ENCODE data around the gene ATPAF1.
"Not testable (repeated sequence)": the region's sequence is repeated elsewhere in the genome, so short reads cannot be mapped to it uniquely, and the experiment has no call there.

The ATPAF1 gene

DNA sequence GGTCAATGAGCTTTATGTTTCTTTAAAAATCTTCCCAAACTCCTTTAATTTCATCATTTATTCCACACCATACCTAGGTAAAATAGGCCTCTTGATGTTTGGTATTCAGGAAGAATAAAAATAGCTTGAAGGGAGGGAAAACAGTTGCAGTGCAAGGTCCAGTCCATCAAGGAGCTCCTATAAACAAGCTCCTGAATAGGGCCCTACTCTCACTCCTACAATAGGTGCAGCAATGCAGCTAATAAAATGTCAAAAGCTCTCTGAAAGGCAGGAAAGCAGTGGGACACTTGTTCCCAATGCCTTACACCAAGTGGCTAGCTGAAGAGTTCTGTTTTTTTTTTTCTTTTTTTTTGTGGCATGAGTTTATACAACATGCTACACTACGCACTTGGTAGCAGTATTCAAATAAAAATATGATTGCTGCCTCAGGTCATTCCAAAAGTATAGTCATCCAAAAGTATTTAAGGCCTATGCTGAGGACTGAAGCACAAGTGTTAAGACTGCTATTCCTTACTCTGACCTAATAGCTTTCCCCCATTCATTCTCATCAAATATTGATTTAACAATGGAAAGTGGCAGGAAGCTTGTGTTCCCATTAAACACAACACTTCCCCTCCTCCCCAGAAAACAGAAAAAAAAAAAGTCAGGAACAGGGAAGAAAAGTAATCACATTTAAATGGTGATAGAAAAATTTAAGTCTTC lies 13.3 kb upstream of the ATPAF1 start:
- DNase-seq: no peak

DNA sequence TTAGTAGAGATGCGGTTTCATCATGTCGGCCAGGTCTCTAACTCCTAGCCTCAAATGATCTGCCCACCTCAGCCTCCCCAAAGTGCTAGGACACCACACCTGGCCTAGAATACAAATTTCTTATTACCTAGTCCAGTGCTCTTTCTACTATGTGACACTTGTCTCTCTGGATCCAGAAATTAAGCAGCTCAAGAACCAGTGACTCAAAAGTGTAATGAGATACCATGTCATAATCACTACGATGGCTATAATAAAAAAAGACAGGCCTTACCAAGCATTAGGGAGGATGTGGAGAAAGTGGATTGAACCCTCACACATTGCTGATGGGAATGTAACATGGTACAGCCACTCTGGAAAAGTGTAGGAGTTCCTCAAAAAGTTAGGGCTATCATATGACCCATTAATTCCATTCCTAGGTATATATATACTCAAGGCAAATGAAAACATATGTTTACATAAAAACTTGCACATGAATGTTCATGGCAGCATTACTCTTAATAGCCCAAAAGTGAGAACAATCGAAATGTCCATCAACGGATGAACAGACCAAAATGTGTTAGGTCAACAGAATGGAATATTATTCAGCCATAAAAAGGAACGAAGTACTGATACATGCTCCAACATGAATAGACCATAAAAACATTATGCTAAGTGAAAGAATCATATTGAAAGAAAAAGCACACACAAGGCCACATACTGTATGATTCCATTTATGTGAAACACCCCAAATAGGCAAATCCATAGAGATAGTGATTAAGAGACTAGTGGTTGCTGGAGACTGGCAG lies 11.8 kb upstream of the ATPAF1 start:
- DNase-seq: no peak

DNA sequence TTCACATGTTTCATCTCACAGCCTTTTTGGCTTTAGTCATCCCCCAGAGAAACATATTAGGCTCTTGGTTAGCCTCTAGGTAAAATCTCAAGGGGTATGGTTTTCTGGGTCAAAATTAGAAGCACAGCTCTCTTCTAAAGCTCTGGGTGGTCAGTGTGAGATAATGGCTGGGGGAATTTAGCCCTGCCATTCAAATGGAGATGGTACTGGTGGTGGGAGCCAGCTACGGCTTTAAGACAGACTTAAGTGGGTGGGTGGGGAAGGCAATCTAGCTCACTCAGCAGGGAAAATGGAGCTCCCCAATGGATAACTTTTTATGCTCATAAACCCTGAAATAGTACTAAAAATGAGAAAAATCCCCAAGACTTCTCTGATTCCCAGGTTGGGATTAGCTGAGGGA lies 9.2 kb upstream of the ATPAF1 start:
- DNase-seq: no peak

DNA sequence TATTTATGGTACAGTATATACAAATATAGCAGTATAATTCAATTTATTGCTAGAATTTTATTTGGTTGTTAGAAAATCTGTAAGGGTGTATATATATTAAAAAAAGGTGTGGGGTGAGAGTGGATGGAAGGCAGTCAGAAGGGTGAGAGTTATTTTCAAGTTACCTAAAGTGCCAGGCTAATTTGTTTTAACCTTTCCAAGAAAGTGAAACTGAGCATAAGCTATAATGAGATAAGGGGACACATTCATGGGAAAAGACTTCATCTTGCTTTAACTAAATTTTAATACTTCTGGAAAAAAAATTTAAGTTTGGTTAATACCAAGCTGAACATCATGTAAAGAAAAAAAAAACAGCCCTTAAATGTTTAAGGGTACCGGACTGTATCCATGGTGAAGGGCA lies 8.4 kb upstream of the ATPAF1 start:
- no peak for DNase-seq

DNA sequence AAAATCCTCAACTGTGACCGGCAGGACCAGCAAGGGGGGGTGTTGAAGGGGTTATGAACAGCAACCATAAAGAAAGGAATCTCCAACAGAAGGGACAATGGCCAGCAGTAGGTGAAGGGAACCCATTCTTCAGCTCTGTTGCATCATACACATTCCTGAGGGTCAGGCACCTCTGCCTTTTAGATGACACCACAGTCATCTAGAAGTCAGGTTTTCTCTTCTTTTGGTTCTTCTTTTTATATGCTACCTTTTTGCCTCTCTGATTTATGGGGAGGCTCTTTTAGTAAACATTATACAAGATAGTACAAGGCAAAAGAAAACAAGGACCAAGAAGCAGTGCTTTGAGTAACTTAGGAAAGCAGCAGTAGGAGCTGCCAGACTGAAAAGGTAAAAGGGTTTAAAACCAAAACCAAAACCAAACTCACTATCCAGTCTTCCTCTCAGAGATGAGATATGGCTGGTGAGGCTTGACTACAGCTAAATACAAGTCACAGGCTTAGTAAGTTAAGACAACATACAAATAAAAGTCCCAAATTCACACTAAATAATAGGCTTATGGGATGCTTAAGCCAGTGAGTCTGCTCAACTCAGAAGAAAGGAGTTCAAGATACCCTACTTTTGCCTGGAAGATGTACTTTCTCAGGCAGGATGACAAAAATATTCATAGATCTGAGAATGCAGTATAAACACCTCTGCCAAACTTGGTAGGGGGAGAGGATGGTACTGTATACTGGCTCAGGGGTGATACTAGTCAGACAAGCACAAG lies 7.6 kb upstream of the ATPAF1 start:
- no peak for DNase-seq

DNA sequence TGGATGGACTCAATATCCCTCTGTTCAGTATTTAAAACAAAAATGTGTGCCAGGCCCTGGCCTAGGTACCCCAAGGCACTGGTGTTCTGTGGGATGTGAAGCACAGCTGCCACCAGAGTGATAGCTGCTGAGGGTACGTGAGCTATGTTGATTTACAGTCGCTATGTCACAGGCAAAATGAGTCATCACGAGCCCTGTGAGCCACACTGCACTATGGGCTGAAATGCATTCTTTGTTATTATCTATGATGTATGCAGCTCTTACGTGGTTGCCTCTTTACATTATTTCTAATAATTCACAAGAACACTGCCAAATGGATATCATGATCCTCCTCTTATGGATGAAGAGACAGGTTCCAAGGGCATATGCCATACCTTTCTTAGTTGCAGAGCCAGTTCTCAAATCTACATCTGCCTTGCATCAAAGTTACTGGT lies 5.6 kb upstream of the ATPAF1 start:
- no peak for DNase-seq

DNA sequence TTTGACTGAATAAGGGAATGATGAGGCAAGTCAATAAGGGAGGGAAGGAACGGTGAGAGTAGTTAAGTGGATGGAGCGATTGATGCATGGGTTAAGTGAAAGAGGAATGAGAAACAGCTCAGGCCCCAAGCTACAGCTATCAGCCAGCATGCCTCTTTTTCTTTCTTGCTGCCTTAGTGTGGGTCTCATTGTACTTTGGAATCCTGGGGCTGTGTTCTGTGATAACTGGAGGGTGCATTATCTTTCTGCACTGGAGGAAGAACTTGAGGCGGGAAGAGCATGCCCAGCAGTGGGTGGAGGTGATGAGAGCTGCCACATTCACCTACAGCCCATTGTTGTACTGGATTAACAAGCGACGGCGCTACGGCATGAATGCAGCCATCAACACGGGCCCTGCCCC lies 4.5 kb upstream of the ATPAF1 start:
- no peak for DNase-seq

DNA sequence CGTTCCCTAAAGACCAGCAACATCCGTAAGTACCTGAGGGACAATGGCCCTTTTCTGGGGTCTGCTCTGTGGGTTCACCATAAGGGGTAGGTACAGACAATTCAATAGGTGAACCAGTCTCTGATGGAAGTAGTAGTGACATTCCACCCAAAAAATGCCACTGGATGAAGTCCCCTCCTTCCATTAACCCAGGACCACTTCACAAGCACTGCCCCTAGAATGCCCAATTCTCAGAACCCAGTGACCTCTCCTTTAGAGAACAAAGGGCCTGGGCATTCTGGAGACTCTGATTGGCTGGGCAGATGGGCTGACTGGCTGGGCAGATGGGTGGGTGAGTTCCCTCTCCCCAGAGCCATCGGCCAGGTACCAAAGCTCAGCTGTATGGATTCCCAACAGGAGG lies 3.4 kb upstream of the ATPAF1 start, which contains the start of gene TEX38:
TEX38 (plus strand) TSS at position 301 of the 400 bp plus-strand sequence; CDS start at position 382, 81 bp downstream.
- DNase-seq: no peak

DNA sequence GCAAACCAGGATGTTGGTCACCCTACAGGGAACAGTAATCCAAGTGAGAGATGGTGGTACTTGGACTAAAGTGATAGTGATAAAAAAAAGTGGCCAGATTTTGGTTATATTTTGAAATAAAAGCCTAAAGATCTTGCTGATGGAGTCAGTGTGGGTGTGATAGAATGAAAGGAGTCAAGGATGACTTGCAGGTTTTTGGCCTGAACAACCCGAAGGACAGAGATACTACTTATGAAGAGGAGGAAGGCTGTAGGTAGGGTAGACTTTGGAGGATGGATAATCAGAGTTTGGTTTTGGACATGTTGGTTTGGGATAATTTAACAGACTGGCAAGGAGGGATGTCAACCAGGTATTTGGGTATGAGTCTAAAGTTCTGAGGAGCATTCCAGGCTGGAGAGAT lies 2.0 kb upstream of the ATPAF1 start:
- DNase-seq: no peak

DNA sequence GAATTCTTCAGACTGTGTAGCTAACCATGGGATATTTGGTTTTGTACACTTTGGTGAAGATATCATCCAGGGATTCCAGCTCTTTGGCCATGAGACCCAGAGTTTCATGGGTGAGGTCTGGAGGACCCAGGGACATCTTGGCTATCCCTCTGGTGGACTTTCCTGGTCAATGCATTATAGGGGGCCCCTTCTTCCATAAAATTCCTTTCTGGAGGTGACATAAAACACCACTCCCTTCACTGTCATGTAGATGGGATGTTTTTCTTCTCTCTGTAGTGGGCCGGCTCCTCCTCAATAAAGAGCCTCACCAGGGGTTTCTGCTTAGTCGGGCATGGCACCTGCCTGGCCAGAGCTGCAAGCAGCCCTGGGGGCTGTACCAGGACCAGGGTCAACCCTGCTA lies 2.2 kb downstream of the ATPAF1 start:
- DNase-seq: no peak

DNA sequence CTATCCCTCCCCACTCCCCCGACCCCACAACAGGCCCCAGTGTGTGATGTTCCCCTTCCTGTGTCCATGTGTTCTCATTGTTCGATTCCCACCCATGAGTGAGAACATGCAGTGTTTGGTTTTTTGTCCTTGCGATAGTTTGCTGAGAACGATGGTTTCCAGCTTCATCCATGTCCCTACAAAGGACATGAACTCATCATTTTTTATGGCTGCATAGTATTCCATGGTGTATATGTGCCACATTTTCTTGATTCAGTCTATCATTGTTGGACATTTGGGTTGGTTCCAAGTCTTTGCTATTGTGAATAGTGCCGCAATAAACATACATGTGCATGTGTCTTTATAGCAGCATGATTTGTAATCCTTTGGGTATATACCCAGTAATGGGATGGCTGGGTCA lies 5.2 kb downstream of the ATPAF1 start:
- DNase-seq: not testable (repeated sequence)

DNA sequence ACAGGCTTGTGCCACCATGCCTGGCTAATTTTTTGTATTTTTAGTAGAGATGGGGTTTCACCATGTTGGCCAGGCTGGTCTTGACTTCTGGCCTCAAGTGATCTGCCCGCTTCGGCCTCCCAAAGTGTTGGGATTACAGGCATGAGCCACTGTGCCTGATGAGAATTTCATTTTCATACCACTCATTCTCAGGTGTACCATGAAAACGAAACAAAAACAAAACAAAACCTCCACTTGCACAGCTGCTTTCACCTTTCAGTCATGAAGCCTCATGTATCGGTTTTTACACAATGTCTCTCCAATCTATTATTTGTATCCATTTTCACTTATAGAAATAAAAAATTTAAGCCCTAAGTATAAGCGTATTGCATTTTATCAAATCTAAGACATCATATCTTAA lies 8.0 kb downstream of the ATPAF1 start:
- DNase-seq: not testable (repeated sequence)

DNA sequence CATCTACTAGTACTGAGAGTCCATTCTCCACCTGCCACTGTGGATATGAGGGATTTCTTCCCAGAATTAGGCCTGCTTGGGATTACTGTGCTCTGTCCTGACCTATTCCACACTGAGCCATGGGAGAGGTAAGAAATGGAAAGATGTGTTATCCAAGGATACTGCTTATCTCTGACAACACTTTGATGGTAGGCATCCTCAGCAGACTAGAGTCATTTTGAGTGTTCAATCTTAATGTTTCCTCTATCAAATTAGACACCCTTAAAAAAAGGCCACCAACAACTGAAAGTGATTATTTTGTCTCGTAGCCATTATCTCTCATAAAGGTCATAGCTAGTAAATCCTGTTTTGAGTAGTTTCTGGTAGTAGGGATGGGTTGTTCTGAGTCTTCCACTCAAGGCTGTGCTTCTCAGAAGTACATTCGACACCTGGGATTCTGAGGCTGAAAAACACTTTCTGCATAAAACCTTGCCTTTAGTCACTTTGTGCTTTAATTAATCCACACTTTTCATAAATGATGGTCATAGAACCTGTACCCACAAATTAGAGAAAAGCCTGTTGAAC lies 8.8 kb downstream of the ATPAF1 start:
- DNase-seq: no peak

DNA sequence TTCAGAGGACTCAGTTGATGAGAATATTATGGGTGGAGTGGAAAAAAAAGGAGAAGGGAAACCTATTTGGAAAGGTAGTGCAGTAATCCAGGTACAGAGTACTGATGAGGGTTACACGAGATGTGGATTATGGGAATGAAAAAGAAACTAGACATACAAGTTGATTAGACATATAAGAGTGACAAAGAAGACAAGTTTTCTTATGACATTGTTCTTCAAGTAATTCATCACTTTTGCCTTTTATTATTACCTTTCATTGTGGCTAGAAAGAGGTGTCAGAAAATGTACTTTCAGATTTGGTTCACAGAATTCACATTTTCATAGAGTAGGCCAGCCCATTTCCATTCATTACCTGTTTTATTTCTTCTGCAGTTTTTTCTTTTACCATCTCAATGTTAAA lies 10.4 kb downstream of the ATPAF1 start:
- DNase-seq: no peak

DNA sequence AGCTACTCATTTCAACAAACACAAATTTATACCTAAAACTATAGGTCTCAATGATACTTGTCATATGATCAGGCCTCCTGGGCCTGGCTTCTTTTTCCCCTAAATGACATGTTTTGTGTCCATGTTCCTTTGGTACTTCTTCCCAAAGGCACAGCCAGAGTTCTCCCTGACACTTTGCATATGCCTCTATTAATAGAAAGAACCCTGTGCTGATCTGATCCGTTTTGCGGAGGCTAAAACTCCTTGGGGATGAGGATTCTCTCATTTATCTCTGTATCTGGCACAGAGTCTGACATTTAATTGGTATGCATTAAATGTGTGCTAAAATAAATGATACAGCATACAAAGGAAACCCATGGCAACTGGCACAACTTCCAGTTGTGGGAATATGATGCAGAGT lies 11.5 kb downstream of the ATPAF1 start:
- no peak for DNase-seq

DNA sequence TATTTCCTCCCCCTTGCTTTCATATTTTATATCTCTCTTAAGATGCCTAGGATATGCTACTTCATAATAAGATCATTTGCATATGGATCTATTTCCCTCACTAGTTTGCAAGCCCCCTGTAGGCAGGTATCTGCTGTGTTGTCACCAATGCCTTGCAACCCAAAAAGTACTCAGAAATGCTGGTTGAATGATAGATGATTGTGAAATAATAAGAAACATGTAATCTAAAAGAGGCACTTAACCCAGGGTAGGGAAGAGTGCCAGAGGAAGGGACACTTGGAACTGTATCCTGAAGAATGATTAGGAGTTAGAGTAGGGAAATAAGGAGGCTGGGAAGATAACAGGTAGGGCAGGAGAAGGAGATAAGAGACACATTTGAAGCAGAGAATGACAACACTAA lies 12.3 kb downstream of the ATPAF1 start:
- DNase-seq: no peak

DNA sequence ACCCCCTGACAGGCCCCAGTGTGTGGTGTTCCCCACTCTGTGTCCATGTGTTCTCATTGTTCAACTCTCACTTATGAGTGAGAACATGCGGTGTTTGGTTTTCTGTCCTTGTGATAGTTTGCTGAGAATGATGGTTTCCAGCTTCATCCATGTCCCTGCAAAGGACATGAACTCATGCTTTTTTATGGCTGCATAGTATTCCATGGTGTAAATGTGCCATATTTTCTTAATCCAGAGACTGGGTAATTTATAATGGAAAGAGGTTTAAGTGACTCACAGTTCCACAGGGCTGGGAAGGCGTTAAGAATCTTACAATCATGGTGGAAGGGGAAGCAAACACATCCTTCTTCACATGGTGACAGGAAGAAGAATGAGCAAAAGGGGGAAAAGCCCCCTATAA lies 13.5 kb downstream of the ATPAF1 start:
- not testable (repeated sequence) for DNase-seq

DNA sequence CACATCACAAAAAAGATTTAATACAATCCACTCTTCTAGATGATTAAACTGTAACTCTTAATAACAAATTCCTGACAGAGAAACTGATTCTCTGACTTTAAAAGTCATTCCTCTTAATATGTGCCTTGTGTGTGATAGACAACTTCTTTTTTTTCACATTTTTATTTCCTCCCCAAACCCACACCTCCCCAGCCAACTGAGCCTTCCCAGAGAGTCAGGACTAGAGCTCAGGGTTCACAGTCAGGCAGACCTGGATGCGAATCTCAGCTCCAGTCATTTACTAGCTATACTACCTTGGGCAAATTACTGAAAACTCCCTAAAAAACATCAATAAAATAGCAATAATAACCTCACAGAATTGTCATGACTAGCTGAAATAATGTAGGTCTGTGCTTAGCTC lies 14.2 kb downstream of the ATPAF1 start:
- DNase-seq: no peak

DNA sequence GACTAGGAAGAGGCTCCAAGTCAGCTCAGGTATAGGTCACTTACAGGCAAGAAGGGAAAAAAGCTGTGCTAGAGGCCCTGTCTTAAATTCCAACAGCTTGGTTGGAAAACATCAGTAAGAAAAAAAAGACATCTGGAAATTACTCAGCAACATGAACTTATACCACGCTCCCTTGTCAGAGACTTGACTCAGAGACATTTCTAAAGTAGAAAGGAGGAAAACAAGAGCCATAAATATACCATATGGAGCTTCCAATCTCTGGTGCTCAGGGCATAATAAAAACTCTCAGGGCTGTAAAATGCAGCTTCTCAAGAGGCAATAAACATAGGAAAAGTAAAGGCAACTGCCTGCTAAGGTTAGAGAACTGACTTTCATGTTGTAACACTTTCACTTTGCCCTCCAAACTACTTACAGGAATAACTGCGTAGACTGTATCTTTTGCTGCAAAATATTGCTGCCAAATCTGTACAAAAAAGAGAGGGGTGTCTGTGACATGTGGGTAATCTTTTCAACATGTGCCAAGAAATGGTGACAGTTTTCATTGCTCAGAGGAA lies 14.7 kb downstream of the ATPAF1 start:
- no peak for DNase-seq

DNA sequence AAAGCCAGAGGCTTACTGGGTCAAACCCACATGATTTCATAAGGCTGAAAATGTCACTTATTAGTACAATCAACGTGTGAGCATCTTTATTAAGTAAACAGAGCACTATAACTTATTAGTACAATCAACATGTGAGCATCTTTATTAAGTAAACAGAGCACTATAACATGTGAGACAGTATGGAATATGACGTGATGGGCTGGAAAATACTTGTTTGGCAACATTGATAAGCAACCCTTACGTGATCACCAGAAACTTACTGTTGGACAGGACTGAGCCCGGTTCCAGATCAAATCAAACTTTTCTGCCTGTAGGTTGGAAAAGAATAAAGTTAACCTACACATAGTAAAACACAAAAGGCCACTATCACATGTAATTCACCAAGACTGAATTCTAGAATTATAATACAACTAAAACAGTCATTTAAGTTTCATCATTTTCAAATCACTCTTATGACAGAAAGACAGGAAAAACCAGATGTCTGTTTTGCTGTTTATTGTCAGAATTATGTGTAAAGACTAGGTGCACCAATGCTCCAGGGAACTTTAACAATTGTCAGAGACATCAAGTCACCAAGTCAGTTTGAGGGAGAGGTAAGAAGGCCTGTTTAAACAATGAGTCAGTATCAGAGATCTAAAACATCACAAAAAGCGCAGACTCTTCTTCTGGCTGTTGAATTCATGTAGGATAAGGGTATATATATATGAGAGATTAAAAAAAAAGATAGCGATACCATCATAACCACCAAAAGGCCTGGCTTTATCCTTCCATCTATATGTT lies 15.7 kb downstream of the ATPAF1 start:
- DNase-seq: no peak

DNA sequence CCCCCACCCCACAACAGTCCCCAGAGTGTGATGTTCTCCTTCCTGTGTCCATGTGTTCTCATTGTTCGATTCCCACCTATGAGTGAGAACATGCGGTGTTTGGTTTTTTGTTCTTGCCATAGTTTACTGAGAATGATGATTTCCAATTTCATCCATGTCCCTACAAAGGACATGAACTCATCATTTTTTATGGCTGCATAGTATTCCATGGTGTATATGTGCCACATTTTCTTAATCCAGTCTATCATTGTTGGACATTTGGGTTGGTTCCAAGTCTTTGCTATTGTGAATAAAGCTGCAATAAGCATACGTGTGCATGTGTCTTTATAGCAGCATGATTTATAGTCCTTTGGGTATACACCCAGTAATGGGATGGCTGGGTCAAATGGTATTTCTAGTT lies 17.0 kb downstream of the ATPAF1 start:
- not testable (repeated sequence) for DNase-seq

DNA sequence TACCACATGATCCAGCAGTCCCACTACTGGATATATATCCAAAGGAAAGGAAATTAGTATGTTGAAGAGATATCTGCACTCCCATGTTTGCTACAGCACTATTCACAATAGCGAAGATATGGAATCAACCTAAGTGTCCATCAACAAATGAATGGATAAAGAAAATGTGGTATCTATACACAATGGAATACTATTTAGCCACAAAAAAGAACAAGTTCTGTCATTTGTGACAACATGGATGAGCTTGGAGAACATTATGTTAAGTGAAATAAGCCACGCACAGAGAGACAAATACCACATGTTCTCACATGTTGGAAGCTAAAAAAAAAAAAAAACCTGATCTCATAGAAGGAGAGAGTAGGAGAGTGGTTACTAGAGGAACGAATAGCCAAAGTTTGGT lies 17.7 kb downstream of the ATPAF1 start:
- no peak for DNase-seq

Data from suppressor macrophage (primary cell).